Uterus (tissue), 4 donors: ENCODE measurements around the gene ADCY7. TPM values are rescaled to one million over a fixed set of nuclear protein-coding genes. Genes with fewer than 3 reads are reported as not detected.

Experiments
- DNase-seq, 2 donors: peaks; one replicate each; pipeline ENCODE4 v3.0.0-alpha.2; 2019 to 2020
- H3K27ac ChIP-seq, 2 donors: fragments of 200-600 bp; sonication (generic); 1 replicate in 1 of 2; 2 replicates in 1 of 2; pipeline ENCODE4 v1.5.1; 2016 to 2018
- H3K27me3 ChIP-seq, 2 donors: fragments of 200-600 bp; sonication (generic); one replicate each; pipeline ENCODE4 v1.5.1; 2018 to 2019; ENCODE audit warnings: control low read depth in 1 of 2
- H3K36me3 ChIP-seq, 2 donors: fragments of 200-600 bp; sonication (generic); one replicate each; pipeline ENCODE4 v1.5.1; 2019; ENCODE audit warnings: control low read depth in 1 of 2
- H3K4me1 ChIP-seq, 2 donors: fragments of 200-600 bp; sonication (generic); one replicate each; pipeline ENCODE4 v1.5.1; 2018 to 2019; ENCODE audit warnings: control low read depth in 1 of 2
- H3K4me3 ChIP-seq, 2 donors: fragments of 200-600 bp; sonication (generic); 1 replicate in 1 of 2; 2 replicates in 1 of 2; pipeline ENCODE4 v1.5.1; 2018 to 2019; ENCODE audit warnings: mild to moderate bottlenecking in 1 of 2
- H3K9me3 ChIP-seq, 2 donors: fragments of 200-600 bp; sonication (generic); one replicate each; pipeline ENCODE4 v1.5.1; 2019; ENCODE audit warnings: control low read depth in 1 of 2
- CTCF ChIP-seq, 4 experiments: fragments of 200-600 bp in 2 of 4; fragments of 450-650 bp in 2 of 4; sonication (generic) in 2 of 4; IDR thresholded peaks; one replicate each; pipeline ENCODE4 v1.5.1; 2016 to 2019; ENCODE audit warnings: antibody characterized with exemption in 4 of 4, mild to moderate bottlenecking in 2 of 4, moderate library complexity in 1 of 4
- POLR2A ChIP-seq, 2 donors: fragments of 450-650 bp; IDR thresholded peaks; one replicate each; pipeline ENCODE4 v1.6.1; 2016; ENCODE audit warnings: antibody characterized with exemption in 2 of 2, mild to moderate bottlenecking in 1 of 2, moderate library complexity in 1 of 2
- intact Hi-C: fragments of 100-400 bp; cut with DNase I; formaldehyde crosslinking; loops from one replicate; pipeline ENCODE4 v1.15.1; 2023; ENCODE audit warnings: low total_unique reads
- total RNA-seq, 4 donors: library from RNA; depleted of rRNA in 3 of 4; stranded (reverse); fragments of >200 nt in 3 of 4; gene quantifications; one replicate each; pipeline versions ENCODE4 v1.1.0 to v1.2.4, GENCODE V29; 2014 to 2023
- donor health status: DM: yes; HTN: yes; CAD: no.

The ADCY7 gene
- total RNA-seq, 4 donors from 2014 or later: 3.3 to 25.9 (median 6.6) TPM

GRCh38 chr16:50268352-50268751, 2.0 kb downstream of the ADCY7 start:
- H3K4me1 ChIP-seq: peaks cover 0 to 10% of the 10 kb centered on the region in 2 donors
- TF ChIP-seq POLR2A (IDR thresholded peaks at IDR 0.05): no peak
- no peak for TF ChIP-seq CTCF (IDR thresholded peaks at IDR 0.05)

GRCh38 chr16:50269061-50269705, 2.8 kb downstream of the ADCY7 start:
- Histone ChIP-seq H3K27me3 (no peaks in the 10 kb centered on the region), H3K4me3 (no peak overlapping the region), H3K27ac (no peak overlapping the region), H3K36me3 (no peaks in the 10 kb centered on the region), H3K4me1 (peaks cover 0 to 10% of the 10 kb centered on the region in 2 donors), H3K9me3 (no peaks in the 10 kb centered on the region)
- TF ChIP-seq CTCF (IDR thresholded peaks at IDR 0.05) (no peak), POLR2A (IDR thresholded peaks at IDR 0.05) (no peak)
- intact Hi-C loops: no loop called here
- DNase-seq: no peak

More at GRCh38 chr16:50268352-50268751, 2.0 kb downstream of the ADCY7 start:
- no peak for DNase-seq
- no peak overlapping the region for H3K4me3 ChIP-seq
- no peak overlapping the region for H3K27ac ChIP-seq
- H3K9me3 ChIP-seq: no peaks in the 10 kb centered on the region
- intact Hi-C loops: no loop called here
- H3K27me3 ChIP-seq: no peaks in the 10 kb centered on the region
- no peaks in the 10 kb centered on the region for H3K36me3 ChIP-seq

- DNase-seq: no peak
- peaks cover 0 to 10% of the 10 kb centered on the region in 2 donors for H3K4me1 ChIP-seq
- intact Hi-C loops: no loop called here
- H3K9me3 ChIP-seq: no peaks in the 10 kb centered on the region
- no peak overlapping the region for H3K27ac ChIP-seq
- no peak overlapping the region for H3K4me3 ChIP-seq
- no peak for TF ChIP-seq CTCF (IDR thresholded peaks at IDR 0.05)
- no peak for TF ChIP-seq POLR2A (IDR thresholded peaks at IDR 0.05)
- no peaks in the 10 kb centered on the region for H3K27me3 ChIP-seq
- no peaks in the 10 kb centered on the region for H3K36me3 ChIP-seq
These were observed 3.6 kb downstream of the ADCY7 start for GRCh38 chr16:50269769-50270509.

- Histone ChIP-seq H3K9me3 (no peaks in the 10 kb centered on the region), H3K27me3 (no peaks in the 10 kb centered on the region), H3K4me1 (peaks cover 0 to 10% of the 10 kb centered on the region in 2 donors), H3K4me3 (no peak overlapping the region), H3K36me3 (no peaks in the 10 kb centered on the region), H3K27ac (no peak overlapping the region)
- intact Hi-C loops: no loop called here
- DNase-seq: no peak
- TF ChIP-seq POLR2A (IDR thresholded peaks at IDR 0.05) (no peak), CTCF (IDR thresholded peaks at IDR 0.05) (no peak)
These were observed 4.3 kb downstream of the ADCY7 start for GRCh38 chr16:50270510-50271147.
